Brain microvascular endothelial cell (primary cell): ENCODE results near the gene PAM.

Source experiments
- DNase-seq: peaks from one replicate; pipeline ENCODE4 v3.0.0-alpha.2; 2020
- H3K27ac ChIP-seq: fragments of 250-450 bp; sonication (Bioruptor Pico); 2 replicates; pipeline ENCODE4 v1.5.1; 2020; ENCODE audit warnings: mild to moderate bottlenecking, moderate library complexity
- H3K27me3 ChIP-seq: fragments of 250-450 bp; sonication (Bioruptor Pico); replicated peaks from 2 replicates; pipeline ENCODE4 v1.5.1; 2020; ENCODE audit warnings: mild to moderate bottlenecking
- H3K36me3 ChIP-seq: fragments of 250-450 bp; sonication (Bioruptor Pico); replicated peaks from 2 replicates; pipeline ENCODE4 v1.5.1; 2020; ENCODE audit warnings: mild to moderate bottlenecking
- H3K4me3 ChIP-seq: 2 replicates; pipeline ENCODE4 v1.5.1; 2011; ENCODE audit warnings: low read depth, mild to moderate bottlenecking, control low read depth, low read length, moderate library complexity
- CTCF ChIP-seq: IDR thresholded peaks from 2 replicates; pipeline ENCODE4 v1.5.1; 2011; ENCODE audit warnings: low read depth, mild to moderate bottlenecking, moderate library complexity, low read length, control low read depth, inconsistent platforms; ENCODE audit errors: missing control alignments
- in situ Hi-C: cut with HindIII; loops from 2 replicates; pipeline ENCODE4 v1.10.0; 2017; ENCODE audit warnings: low sequenced_read_pairs, low pct_ligation_motif_present

Gene PAM

DNA sequence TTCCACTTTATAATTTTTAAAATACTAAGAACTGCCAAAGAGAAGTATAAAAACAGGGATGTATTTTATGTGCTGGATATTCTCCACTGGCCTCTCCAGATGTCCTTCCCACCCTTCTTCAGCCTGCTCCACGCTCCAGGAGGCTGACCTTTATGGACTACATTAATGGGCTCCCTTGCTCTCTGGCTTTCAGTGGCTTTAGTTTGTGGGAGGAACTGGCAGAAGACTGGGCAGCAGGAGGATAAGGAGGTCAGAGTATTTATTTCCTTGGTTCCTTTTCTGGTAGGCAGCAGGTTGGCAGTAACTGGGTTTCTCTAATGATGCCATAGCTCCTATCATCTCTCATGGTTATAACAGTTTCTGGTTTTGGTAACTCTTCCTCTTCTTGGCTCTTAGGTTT, 133.9 kb downstream of the PAM start:
- no peak for DNase-seq
- no peak for TF ChIP-seq CTCF
- H3K27ac ChIP-seq, result no peak overlapping the region
- H3K27me3 ChIP-seq, result no peaks in the 10 kb centered on the region
- no peak overlapping the region for H3K4me3 ChIP-seq
- in situ Hi-C loops, result no loop called here
- H3K36me3 ChIP-seq, result no peaks in the 10 kb centered on the region

DNA sequence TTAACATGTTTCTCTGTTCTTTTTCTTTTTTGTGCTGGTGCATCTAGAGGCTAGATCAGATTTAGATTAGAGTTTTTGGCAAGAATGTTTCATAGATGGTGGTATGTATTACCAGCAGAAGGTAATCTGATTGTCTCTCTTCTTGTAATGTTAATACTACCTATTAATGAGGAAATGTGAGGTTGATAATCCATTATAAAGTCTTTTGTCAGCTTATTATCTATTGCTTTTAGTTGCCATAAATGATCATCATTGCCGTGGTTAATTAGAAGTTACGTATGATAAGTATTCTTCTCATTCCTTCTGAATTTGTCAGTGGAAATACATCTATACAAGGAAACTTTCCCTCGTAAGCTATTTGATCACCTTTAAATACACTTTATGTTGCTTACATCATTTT, 135.0 kb downstream of the PAM start:
- no peak overlapping the region for H3K4me3 ChIP-seq
- DNase-seq, result no peak
- no peak for TF ChIP-seq CTCF
- H3K27me3 ChIP-seq, result no peaks in the 10 kb centered on the region
- H3K27ac ChIP-seq, result no peak overlapping the region
- H3K36me3 ChIP-seq, result no peaks in the 10 kb centered on the region
- in situ Hi-C loops, result no loop called here

DNA sequence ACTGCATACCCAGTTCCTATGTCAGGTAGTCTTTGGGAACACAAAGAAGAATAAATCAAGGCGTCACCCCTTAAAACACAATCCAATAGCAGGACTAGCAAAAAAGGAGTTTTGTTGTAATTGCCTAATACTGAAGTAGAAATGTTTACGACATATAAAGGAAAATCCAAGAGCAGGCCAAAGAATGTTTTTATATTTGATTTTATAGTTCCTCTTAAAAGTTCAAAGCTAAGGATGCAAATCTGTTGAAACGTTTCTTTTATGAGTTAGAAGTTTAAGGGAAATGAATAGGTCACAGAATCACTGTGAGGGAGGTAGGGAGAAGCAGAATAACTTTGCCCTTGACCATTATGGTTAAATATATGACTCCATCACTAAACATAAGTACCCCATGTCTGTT, 136.1 kb downstream of the PAM start:
- DNase-seq, result no peak
- TF ChIP-seq CTCF, result no peak
- no peaks in the 10 kb centered on the region for H3K27me3 ChIP-seq
- in situ Hi-C loops, result no loop called here
- no peak overlapping the region for H3K4me3 ChIP-seq
- H3K36me3 ChIP-seq, result no peaks in the 10 kb centered on the region
- no peak overlapping the region for H3K27ac ChIP-seq

GRCh38 chr5:102893942-102894341, 138.8 kb downstream of the PAM start:
- H3K4me3 ChIP-seq, result no peak overlapping the region
- no peak overlapping the region for H3K27ac ChIP-seq
- no peaks in the 10 kb centered on the region for H3K36me3 ChIP-seq
- TF ChIP-seq CTCF, result no peak
- in situ Hi-C loops, result no loop called here
- no peaks in the 10 kb centered on the region for H3K27me3 ChIP-seq
- no peak for DNase-seq

DNA sequence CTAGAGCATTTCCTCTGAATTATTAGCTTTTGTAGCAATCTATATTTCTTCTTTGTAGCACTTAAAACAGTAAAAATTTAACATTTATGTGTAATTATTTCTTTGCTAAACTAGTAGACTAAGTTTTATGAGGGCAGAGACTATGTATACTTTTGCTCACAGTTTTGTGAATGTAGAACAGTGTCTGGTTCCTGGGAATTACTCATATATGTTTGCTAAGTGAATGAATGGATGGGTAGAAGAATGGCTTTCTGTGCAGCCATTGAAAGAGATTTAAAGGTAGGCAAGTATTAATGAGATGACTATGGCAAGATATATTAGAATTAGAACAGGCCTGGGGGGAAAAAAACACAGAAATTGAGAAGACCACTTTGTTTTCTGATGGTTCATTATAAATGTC, 140.1 kb downstream of the PAM start:
- in situ Hi-C loops, result no loop called here

More for the DNA sequence above, 140.1 kb downstream of the PAM start:
- H3K36me3 ChIP-seq, result no peaks in the 10 kb centered on the region
- H3K4me3 ChIP-seq, result no peak overlapping the region
- DNase-seq, result no peak
- TF ChIP-seq CTCF, result no peak
- no peak overlapping the region for H3K27ac ChIP-seq
- no peaks in the 10 kb centered on the region for H3K27me3 ChIP-seq
